CD4-positive, alpha-beta T cell treated with Interleukin-21 for 1 hour (primary cell): Measurements from ENCODE around the gene NFU1.

Experiments used
- DNase-seq: peaks from one replicate; pipeline ENCODE4 v3.0.0-alpha.2; 2020

NFU1 gene

GRCh38 chr2:69436938-69437750 lies at the start of gene NFU1:
TSS of gene NFU1 (minus strand) at chr2:69437435. CDS start at chr2:69437422, 13 bp downstream.
- DNase-seq = peak; percentile 90

DNA sequence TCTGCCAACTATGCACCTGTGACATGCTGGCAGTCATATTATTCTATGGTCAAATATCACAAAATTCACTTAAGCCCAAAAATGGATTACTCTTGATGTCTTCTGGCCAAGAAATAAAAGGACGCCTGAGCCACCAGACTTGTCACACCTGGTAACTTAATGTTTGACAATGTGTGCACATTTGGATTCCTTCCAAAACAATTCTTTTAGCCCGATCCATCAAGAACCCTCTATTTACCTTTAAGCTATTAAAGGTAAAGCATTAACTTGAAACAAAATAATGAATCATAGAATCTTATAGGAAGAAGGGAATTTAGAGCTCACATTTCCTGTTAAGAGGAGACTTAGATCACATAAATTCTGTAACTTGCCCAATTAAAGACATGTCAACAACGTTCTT lies 46.5 kb upstream of the NFU1 start:
- DNase-seq = no peak

DNA sequence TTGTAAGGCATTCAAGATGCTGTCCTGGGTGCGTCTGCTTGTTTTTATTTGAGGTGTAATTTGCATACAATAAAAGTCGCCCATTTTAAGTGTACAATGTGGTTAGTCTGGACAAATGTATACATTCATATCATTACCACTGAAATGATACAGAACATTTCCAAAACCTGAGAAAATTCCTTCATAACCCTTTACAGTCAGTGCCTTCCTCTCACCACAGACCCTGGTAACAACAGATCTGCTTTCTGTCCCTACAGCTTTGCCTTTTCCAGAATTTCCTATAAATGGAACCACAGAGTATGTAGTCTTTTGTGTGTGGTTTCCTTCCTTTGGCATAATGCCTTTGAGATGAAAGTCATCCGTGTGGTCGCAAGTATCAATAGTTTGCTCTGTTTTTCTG lies 45.8 kb upstream of the NFU1 start:
- no peak for DNase-seq

- DNase-seq = no peak
Measured at GRCh38 chr2:69482471-69482870, 45.2 kb upstream of the NFU1 start.

- DNase-seq = no peak
Measured at GRCh38 chr2:69481421-69481820, 44.2 kb upstream of the NFU1 start.

DNA sequence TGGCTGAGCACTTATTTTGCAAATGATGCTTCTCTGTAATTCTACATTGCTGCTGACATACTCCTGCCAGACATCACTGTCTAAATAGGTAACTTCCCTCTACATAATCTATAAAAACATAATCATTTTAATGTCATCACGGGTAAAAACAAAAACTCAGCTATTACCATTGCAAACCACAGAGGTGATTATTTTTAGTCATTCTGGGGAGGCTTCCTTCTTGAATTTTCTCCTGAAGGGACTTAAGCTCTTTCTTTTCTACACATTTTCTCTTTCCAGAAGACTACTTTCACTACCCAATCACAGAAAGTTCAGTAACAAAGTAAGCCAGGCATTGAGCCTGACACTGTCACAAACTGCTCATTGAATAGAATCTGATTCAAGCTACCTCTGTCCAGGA lies 40.4 kb upstream of the NFU1 start:
- no peak for DNase-seq

DNA sequence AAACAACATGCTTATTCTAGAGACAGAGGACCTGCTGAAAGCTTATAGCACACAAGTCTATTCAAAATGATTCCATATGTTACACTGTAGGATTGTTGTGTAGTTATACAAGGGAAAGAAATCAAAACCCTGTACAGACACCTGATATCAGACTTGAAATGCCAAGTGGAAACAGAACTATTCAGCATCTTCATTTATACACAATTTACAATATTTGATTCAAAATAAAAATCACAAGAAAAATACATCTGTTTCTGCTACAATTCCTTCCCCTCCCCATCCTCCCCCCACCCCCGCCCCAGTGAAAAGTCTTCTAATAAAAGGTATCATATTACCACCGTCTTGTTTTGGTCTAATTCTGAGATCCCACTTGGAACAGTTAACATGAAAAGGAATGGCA lies 37.5 kb upstream of the NFU1 start:
- no peak for DNase-seq

DNA sequence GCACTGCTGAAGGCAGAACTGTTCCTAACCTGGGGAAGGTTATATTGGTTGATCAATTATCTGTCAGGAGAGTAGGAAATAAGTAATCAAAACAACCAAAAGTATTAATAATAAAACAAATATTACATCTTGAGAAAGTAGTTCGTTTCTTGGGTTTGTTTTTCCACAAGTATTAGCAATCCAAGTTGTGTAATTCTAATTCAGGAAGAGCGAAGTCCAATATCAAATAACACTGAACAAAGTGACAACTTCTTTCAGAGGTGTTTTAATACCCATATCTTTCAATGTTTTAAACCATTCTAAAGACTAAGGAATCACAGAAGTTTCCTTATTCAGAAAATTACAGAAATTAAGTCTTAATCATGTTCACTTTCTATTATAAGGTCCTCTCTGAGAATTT lies 34.6 kb upstream of the NFU1 start:
- DNase-seq = no peak

- DNase-seq = no peak
Measured at GRCh38 chr2:69470911-69471310, 33.7 kb upstream of the NFU1 start.

DNA sequence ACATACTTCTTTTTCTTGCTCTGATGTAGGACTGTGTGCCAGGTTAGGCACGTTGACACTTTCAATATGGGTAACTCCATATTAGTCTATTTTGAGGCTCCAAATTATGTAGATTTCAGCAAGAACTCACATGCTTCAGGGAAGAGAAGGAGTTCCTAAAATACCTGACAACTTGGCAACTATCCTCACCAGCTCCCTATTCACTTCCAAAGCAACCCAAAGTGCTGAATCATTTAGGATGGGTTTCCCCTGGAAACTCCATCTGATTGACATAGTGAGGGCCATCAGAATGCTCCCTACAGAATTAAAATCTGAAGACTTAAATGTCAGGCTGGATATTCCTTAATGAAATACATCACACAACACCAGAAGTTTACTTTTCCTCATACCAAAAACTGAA lies 32.5 kb upstream of the NFU1 start:
- no peak for DNase-seq

DNA sequence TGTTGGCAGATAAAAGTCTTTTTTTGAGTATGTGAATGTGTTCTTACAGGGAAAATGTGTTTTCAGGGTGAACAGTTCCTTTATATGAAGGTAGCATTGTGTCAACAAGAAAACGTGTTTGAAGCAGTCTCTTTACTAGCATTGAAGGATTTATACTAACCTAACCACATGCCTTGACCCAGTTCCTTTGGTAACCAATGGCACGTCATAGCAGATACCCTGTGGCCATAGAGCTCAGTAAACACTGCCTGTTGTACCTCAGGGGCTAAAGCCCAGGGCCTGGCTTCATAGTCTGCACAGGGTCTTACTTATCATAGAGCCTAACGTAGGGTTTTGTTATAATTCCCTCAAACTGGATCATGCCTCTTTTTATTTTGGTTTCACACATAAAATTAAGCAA lies 32.1 kb upstream of the NFU1 start:
- no peak for DNase-seq

- no peak for DNase-seq
Measured at GRCh38 chr2:69466728-69467127, 29.5 kb upstream of the NFU1 start.

DNA sequence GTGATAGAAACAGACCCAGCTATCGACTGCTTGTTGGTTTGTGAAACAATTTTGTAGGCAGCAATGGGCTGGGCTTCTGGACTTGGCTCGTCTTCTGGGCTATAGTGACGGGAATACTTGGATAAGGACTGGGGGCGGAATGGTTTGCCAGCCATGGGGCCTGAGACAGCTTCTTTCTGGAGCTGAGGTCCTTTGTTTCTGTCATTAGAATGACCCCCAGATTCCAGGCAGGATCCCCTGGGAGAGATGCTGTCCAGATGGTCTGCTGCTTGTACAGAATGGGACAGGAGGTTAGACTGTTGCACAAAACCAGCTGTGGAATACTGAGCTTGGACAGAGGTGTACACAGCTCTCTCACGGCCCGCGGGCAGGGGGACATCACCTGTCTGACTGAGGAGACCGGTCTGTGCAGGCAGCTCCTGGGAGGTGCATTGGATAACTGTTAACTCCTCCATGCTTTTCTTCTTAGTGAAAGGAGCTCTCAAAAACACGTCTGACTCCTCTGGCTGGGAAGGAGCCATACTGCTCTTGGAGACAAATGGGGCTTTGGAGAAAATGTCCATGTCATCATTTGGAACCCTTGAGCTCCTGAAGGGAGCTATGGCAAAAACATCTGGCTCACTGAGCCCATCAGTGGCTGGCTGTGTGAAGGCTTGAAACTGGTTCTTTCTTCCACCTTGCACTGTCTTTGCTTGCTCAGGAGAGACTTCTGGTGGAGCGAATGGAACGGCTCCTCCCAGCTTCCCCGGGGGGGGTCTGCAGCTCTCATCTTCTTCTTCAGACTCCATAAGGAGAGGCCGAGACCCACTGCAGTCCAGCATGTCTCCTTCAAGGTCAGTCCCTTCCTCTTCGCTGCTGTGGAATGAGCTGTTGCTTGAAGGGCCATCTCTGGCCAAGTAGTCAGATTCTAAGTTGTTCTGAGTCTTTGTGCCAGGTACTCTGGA lies 28.6 kb upstream of the NFU1 start:
- DNase-seq = no peak

DNA sequence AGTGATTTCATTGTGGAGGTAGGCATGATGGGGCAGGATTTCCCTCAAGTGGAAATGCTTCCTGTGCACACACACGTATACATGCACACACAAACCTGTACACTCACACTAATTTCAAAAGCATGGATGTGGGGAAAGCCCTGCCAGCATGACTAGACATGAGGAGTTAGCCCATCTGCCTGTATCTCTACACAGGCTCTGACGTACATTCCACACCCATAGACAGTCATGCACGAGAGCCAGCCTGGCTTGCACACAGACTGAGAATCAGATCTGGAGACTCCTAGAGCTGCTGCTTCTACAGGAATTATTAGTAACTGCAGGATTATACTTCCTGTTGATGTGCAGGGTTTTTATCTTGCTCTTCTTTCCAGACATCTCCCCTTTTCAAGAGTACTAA lies 27.3 kb upstream of the NFU1 start:
- DNase-seq = no peak

DNA sequence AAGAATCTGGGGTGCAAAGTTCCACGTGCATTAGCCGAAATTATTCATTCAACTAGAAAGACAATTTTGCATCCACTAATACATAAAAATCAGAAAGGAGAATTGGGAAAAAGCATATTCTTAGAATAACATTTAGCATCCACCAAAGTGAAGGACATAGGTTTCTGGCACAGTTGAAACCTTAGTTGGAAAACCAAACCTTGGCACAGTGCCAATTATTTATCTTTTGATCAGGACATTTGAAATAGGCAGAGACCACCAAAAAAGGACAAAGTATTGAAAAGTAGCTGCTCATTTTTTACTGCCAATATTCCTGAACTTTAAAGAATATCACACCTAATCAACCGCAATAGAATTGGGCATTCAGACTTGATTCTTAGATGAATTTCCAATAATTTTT lies 25.5 kb upstream of the NFU1 start:
- DNase-seq = no peak

DNA sequence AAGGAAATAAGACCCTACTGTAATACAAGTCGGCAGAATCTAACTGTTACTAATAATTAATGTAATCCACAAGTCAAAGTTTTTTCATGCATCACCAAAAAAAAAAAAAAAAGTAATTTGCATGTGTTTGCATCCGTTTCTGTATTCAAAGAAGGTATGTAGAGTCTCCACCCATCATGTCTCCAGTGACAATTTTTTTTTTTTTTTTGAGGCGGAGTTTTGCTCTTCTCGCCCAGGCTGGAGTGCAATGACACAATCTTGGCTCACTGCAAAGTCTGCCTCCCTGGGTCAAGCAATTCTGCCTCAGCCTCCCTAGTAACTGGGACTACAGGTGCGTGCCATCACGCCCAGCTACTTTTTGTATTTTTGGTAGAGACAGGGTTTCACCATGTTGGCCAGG lies 24.2 kb upstream of the NFU1 start:
- no peak for DNase-seq

GRCh38 chr2:69459936-69460335 lies 22.7 kb upstream of the NFU1 start:
- no peak for DNase-seq

- no peak for DNase-seq
Measured at GRCh38 chr2:69456950-69457445, 19.8 kb upstream of the NFU1 start.

- DNase-seq = no peak
Measured at GRCh38 chr2:69456154-69456553, 18.9 kb upstream of the NFU1 start.

DNA sequence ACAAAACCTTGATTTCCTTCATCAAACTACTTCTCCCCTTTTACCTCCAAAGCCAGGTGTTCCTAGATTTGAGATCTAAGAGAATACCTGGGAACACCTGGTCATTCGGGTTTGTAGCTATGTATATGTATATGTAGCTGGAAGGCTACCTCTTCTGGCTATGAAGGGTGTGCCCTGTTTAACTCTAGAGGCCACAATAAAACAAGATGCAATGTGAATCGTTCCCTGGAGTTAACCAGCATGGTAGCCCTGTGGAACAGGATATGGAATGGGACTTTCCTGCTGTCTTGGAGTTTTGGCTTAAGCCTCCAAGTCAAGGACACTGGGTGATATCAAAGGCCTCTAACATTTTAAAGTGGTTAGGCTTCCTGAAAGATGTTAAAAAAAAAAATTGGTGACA lies 17.7 kb upstream of the NFU1 start:
- no peak for DNase-seq

- no peak for DNase-seq
Measured at GRCh38 chr2:69453475-69454129, 16.4 kb upstream of the NFU1 start.

DNA sequence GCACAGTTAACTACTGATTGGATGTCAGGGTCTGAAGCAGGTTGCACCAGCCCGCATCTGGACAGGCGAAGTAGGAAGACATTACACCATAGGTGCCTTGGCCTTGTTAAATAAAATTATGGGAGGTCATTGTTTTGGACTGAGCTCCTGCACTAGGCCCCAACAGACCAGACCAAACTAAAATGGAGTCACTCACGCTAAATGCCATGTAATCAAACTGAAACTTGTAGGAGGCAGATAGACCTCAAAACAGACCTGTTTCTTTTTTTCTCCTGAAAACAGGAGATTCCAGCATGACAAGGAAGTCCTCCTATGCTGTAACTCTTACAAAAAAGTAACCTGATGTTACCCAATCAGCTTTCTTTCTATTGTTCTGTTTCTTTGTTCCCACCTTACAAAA lies 15.5 kb upstream of the NFU1 start:
- DNase-seq = no peak

- DNase-seq = no peak
Measured at GRCh38 chr2:69450735-69451416, 13.6 kb upstream of the NFU1 start.
